22Rv1 (cell line): ENCODE measurements around the gene HDLBP.

ENCODE experiments used
- CTCF ChIP-seq: fragments of 450-650 bp; IDR thresholded peaks from 2 replicates; pipeline ENCODE4 v1.5.1; 2017; ENCODE audit warnings: mild to moderate bottlenecking
- ZFX ChIP-seq: fragments of 450-650 bp; IDR thresholded peaks from 2 replicates; pipeline ENCODE4 v1.6.1; 2017; ENCODE audit warnings: antibody characterized with exemption, borderline replicate concordance

GRCh38 chr2:241268306-241268705 lies 47.2 kb downstream of the HDLBP start:
- TF ChIP-seq CTCF (no peak), ZFX (no peak)
